HG02610 (cell line): ENCODE measurements around the gene RGMB.
"Not testable (repeated sequence)": the region's sequence is repeated elsewhere in the genome, so short reads cannot be mapped to it uniquely, and the experiment has no call there.

Source experiments
- ATAC-seq: cut with Tn5 transposase; IDR thresholded peaks from one replicate; pipeline ENCODE4 v1.9.1; 2021; ENCODE audit warnings: mild to moderate bottlenecking, moderate library complexity; ENCODE audit not compliant: unreplicated experiment

Gene RGMB

GRCh38 chr5:98773464-98774191, at the start of gene RGMB:
Gene RGMB, plus strand, starts transcription at chr5:98773663. Its CDS starts 408 bp downstream, at chr5:98774071.
- peak; percentile 93 for ATAC-seq

GRCh38 chr5:98726258-98726657, 47.2 kb upstream of the RGMB start:
- ATAC-seq: no peak

GRCh38 chr5:98727686-98728085, 45.8 kb upstream of the RGMB start:
- no peak for ATAC-seq

GRCh38 chr5:98734646-98735045, 38.8 kb upstream of the RGMB start:
- ATAC-seq: no peak

- ATAC-seq: no peak
Measured at GRCh38 chr5:98735806-98736507, 37.5 kb upstream of the RGMB start.

GRCh38 chr5:98736753-98737152, 36.7 kb upstream of the RGMB start:
- ATAC-seq: no peak

GRCh38 chr5:98737441-98737840, 36.0 kb upstream of the RGMB start:
- not testable (repeated sequence) for ATAC-seq

GRCh38 chr5:98738481-98739149, 34.8 kb upstream of the RGMB start:
- ATAC-seq: not testable (repeated sequence)

GRCh38 chr5:98741926-98742325, 31.5 kb upstream of the RGMB start:
- no peak for ATAC-seq

GRCh38 chr5:98742396-98743073, 30.9 kb upstream of the RGMB start:
- ATAC-seq: no peak

GRCh38 chr5:98748259-98748658, 25.2 kb upstream of the RGMB start:
- ATAC-seq: not testable (repeated sequence)

GRCh38 chr5:98749046-98749445, 24.4 kb upstream of the RGMB start:
- ATAC-seq: no peak

- ATAC-seq: no peak
Measured at GRCh38 chr5:98750693-98751092, 22.8 kb upstream of the RGMB start.

GRCh38 chr5:98752331-98752730, 21.1 kb upstream of the RGMB start:
- not testable (repeated sequence) for ATAC-seq

GRCh38 chr5:98752801-98753200, 20.7 kb upstream of the RGMB start:
- ATAC-seq: not testable (repeated sequence)

GRCh38 chr5:98753507-98753906, 20.0 kb upstream of the RGMB start:
- ATAC-seq: no peak

GRCh38 chr5:98755406-98755805, 18.1 kb upstream of the RGMB start:
- no peak for ATAC-seq

GRCh38 chr5:98757978-98758377, 15.5 kb upstream of the RGMB start:
- ATAC-seq: no peak

- ATAC-seq: no peak
Measured at GRCh38 chr5:98763001-98763630, 10.3 kb upstream of the RGMB start.

- no peak for ATAC-seq
Measured at GRCh38 chr5:98765815-98766214, 7.6 kb upstream of the RGMB start.

- ATAC-seq: no peak
Measured at GRCh38 chr5:98767581-98767980, 5.9 kb upstream of the RGMB start.
